Immature natural killer cell (primary cell): ENCODE results near the gene CPNE5. TPM values are rescaled to one million over a fixed set of nuclear protein-coding genes. Genes with fewer than 3 reads are reported as not detected.

Experiments used
- DNase-seq, 3 donors: peaks; one replicate each; pipeline ENCODE4 v3.0.0; 2022; ENCODE audit warnings: mixed read lengths in 1 of 3
- H3K27ac Mint-ChIP-seq, 6 donors: one replicate each; pipeline ENCODE4 v1.8.0; 2020; ENCODE audit warnings: mixed read lengths in 6 of 6, mild to moderate bottlenecking in 5 of 6, inconsistent platforms in 4 of 6, moderate library complexity in 3 of 6
- H3K27me3 Mint-ChIP-seq, 3 donors: one replicate each; pipeline ENCODE4 v1.8.0; 2020 to 2021; ENCODE audit warnings: low read depth in 3 of 3, mild to moderate bottlenecking in 3 of 3, mixed read lengths in 3 of 3, moderate library complexity in 3 of 3, inconsistent platforms in 1 of 3
- H3K36me3 Mint-ChIP-seq, 3 donors: one replicate each; pipeline ENCODE4 v1.8.0; 2020; ENCODE audit warnings: mixed read lengths in 3 of 3, inconsistent platforms in 2 of 3, mild to moderate bottlenecking in 2 of 3
- H3K4me1 Mint-ChIP-seq, 2 donors: one replicate each; pipeline ENCODE4 v1.8.0; 2020; ENCODE audit warnings: inconsistent platforms in 2 of 2, mild to moderate bottlenecking in 2 of 2, mixed read lengths in 2 of 2, moderate library complexity in 1 of 2
- H3K4me3 Mint-ChIP-seq, 5 donors: one replicate each; pipeline ENCODE4 v1.8.0; 2020; ENCODE audit warnings: mild to moderate bottlenecking in 5 of 5, mixed read lengths in 5 of 5, inconsistent platforms in 3 of 5, moderate library complexity in 3 of 5
- H3K9me3 Mint-ChIP-seq, 6 donors: one replicate each; pipeline ENCODE4 v1.8.0; 2020; ENCODE audit warnings: mild to moderate bottlenecking in 6 of 6, mixed read lengths in 6 of 6, inconsistent platforms in 4 of 6, moderate library complexity in 3 of 6
- polyA plus RNA-seq, 3 donors: library from polyadenylated mRNA; unstranded; fragments of 300-500 nt; fragmentation: Illumina TruSeq; gene quantifications; one replicate each; pipeline ENCODE4 v1.2.3, GENCODE V29; 2021

The CPNE5 gene
- polyA plus RNA-seq, 3 donors from 2014 or later: 0.29 to 0.52 (median 0.49) TPM

DNA sequence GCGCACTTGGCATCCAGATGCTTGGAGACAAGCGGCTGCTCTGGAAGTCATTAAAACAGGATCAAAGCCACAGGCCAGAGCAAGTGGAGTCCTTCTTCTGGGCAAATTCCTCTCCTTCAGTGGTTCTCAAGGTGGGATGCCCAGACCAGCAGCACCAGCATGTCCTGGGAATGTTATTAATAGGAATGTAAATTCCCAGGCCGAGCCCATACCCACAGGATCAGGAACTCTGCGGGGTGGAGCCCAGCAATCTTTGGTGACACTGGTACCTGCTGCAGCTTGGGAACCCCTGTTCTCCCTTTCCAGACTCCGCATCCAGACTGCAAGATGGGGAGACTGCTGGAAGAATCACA lies 44.6 kb downstream of the CPNE5 start:
- H3K27ac Mint-ChIP-seq: no peak overlapping the region
- no peaks in the 10 kb centered on the region for H3K4me1 Mint-ChIP-seq
- no peak overlapping the region for H3K4me3 Mint-ChIP-seq
- no peaks in the 10 kb centered on the region for H3K9me3 Mint-ChIP-seq
- H3K36me3 Mint-ChIP-seq: no peaks in the 10 kb centered on the region
- H3K27me3 Mint-ChIP-seq: peaks cover 2 to 17% (median 5%) of the 10 kb centered on the region in 3 donors
- no peak for DNase-seq

DNA sequence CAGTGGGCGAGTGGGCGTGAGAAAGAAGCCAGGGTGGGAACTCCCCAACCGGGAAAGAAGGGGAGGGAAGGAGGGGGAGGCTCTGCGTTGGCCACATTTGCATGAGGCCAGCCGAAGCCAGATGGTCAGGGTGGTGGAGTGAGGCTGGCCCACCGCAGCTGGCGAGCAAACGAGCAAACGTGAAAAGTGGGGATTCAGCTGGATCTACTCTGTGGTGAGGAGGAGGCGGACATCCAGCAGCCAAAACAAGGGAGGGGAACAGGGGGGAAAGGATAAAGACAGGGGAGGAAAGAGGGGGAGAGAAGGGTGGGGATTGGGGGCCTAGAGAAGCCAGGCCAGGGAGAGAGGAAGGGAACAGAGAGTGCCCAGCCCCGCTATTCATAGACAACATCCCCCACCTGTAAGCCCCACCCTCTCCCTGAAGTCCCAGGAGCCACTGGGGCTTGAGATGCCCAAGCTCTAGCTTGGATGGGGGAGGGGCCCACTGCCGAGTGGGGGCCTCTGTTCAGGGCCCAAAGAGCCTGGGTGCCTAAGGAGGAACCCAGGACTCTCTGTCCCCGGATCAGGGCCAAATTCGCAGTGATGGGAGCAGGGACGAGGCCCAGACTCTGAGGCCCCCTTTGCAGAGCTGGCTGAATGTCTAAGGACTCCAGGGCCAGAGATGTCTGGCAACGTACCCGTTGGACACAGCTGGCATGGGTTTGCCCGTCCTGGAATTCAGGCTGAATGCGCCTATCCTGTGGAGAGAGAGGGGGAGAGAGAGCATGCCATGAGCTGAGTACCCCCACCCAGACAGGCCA lies 45.1 kb downstream of the CPNE5 start:
- Mint-ChIP-seq H3K4me3 (no peak overlapping the region), H3K4me1 (no peaks in the 10 kb centered on the region), H3K27ac (no peak overlapping the region), H3K36me3 (no peaks in the 10 kb centered on the region), H3K9me3 (no peaks in the 10 kb centered on the region), H3K27me3 (peaks cover 4 to 17% (median 5%) of the 10 kb centered on the region in 3 donors)
- DNase-seq: no peak

DNA sequence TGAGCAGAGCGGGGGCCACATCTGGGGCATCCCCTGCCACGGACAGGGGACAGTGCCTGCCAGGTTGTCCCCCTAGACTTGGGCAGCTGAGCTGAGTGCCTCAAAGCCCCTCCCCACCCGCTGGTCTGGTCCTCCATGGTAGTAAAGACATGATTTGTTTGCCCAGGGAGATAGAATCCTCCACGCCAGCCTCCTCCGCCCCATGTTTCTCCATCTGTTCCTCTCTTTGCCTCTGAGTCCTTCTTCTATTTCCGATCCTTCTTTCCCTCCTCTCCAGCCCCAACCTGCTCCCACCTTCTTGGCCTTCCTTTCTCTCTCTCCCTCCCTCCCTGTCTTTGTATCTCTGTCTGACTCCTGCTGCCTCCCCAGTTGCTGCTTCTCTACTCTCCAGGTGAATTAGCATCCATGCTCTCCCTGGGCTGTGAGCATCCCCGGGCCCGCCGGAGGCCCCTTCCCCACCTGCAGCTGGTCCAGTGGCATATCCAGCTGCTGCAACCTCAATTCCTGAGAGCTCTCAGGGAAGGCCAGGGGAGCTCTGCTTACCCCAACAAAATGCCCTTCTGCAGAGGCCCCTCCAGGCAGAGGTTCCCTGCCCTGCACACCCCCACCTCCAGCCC lies 45.8 kb downstream of the CPNE5 start:
- H3K4me1 Mint-ChIP-seq: no peaks in the 10 kb centered on the region
- peaks cover 4 to 20% (median 5%) of the 10 kb centered on the region in 3 donors for H3K27me3 Mint-ChIP-seq
- no peak overlapping the region for H3K4me3 Mint-ChIP-seq
- no peak overlapping the region for H3K27ac Mint-ChIP-seq
- H3K9me3 Mint-ChIP-seq: no peaks in the 10 kb centered on the region
- H3K36me3 Mint-ChIP-seq: no peaks in the 10 kb centered on the region
- DNase-seq: no peak

DNA sequence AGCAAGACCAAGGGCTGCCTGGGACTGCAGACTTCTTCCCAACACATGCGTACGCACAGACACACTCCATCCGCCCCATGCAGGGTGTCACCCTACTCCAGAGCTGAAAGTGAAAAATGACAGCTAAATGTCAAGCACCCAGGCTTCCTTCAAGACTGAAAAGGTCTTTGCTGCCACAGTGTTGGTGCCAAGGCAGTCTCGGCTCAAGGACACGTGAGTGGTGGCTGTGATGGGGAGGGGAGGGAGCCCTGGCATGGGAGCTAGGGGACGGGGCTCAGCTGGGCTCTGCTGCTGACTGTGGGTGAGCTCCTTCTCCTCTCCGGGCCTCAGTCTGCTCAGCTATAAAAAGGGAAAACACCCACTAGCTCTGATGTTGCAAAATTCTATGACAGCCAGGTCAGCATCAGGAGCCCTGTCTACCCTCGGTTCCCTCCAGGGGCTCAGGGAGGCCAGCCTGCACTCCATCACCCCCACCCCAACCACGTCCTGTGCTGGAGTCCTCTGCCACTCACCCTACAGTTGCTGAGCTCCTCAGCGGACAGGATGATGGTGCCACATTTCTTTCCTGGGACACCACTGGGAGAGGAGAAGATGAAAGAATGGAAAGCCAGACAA lies 47.6 kb downstream of the CPNE5 start:
- no peaks in the 10 kb centered on the region for H3K4me1 Mint-ChIP-seq

DNA sequence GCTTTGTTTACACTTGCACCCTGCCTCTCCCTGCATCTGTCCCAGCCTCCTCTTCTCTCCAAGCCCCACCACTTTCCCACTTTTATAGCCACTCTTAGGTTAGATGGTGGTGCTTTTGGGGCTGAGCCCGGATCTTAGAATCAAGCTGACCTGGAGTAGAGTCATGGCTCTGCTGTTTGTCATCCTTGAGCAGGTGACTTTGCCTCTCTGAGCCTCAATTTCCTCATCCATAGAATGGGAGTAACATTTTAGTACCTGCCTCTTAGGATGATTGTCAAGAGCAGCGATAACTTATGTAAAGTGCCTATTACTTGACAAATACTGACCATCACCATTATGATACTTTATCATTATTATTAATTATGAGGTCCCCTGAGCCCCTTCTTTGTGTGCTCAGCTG lies 48.2 kb downstream of the CPNE5 start:
- no peak for DNase-seq
- no peaks in the 10 kb centered on the region for H3K4me1 Mint-ChIP-seq
- no peaks in the 10 kb centered on the region for H3K36me3 Mint-ChIP-seq
- H3K27me3 Mint-ChIP-seq: peaks cover 5 to 20% (median 6%) of the 10 kb centered on the region in 3 donors
- H3K27ac Mint-ChIP-seq: no peak overlapping the region
- H3K4me3 Mint-ChIP-seq: no peak overlapping the region
- no peaks in the 10 kb centered on the region for H3K9me3 Mint-ChIP-seq

More for the DNA sequence above, 47.6 kb downstream of the CPNE5 start:
- Mint-ChIP-seq H3K4me3 (no peak overlapping the region), H3K36me3 (no peaks in the 10 kb centered on the region), H3K27ac (no peak overlapping the region), H3K9me3 (no peaks in the 10 kb centered on the region), H3K27me3 (peaks cover 5 to 20% (median 6%) of the 10 kb centered on the region in 3 donors)
- DNase-seq: no peak

DNA sequence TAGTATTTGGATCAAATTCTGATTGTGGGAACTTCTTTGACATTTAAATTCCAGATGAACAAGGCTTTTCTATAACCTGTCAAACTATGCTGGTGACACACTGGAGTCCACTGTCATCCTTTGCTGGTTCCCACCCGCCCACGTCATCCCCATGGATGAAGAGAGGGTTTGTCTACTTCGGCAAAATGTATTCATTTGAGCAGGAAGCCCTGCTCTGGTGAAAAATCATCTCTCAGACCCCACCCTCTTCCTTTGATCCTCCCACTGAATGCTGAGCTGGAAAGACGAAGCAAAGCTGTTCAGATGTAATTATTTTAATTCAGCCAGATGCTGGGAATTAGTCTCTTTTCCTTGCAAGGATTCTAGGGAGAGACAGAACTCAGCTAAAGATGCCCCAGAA lies 50.5 kb downstream of the CPNE5 start:
- Mint-ChIP-seq H3K27ac (no peak overlapping the region), H3K4me3 (no peak overlapping the region), H3K4me1 (no peaks in the 10 kb centered on the region), H3K36me3 (no peaks in the 10 kb centered on the region), H3K27me3 (peaks cover 5 to 20% (median 6%) of the 10 kb centered on the region in 3 donors), H3K9me3 (no peaks in the 10 kb centered on the region)
- DNase-seq: no peak

DNA sequence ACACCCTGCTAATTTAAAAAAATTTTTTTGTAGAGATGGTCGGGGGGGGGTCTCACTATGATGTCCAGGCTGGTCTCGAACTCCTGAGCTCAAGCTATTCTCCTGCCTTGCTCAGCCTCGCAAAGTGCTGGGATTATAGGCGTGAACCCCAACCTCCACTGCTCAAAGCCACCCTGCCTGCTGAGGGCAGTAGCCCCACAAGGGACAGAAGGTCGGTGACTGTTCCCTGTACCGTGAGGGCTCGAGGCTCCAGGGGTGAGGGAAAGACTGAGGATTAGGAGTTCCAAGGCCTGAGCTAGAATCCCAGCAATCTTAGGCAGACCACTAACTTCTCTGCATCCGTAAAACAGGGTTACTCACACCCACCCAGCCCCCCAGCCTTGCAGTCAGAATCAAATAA lies 51.1 kb downstream of the CPNE5 start:
- Mint-ChIP-seq H3K36me3 (no peaks in the 10 kb centered on the region), H3K27ac (no peak overlapping the region), H3K4me1 (no peaks in the 10 kb centered on the region), H3K4me3 (no peak overlapping the region), H3K9me3 (no peaks in the 10 kb centered on the region), H3K27me3 (peaks cover 5 to 16% (median 6%) of the 10 kb centered on the region in 3 donors)
- no peak for DNase-seq

DNA sequence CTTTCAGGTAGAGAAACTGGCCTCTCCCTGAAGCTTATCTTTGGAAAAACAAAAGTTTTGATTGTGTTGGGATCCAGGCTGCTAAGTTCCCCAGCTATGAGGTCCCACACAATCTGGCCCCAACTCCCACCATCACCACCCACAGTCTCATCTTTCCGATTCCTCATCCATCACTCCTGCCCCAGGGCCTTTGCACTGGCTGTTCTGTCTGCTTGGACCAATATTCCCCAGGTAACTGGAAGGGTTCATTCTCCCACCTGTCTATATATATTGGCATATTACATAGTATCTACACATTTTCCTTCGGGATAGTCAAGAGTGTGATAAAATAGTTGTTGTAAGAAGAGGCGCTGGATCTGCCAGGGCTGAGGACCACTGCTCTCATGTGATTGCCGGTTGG lies 52.0 kb downstream of the CPNE5 start:
- peaks cover 0 to 4% of the 10 kb centered on the region in 2 donors for H3K4me1 Mint-ChIP-seq
- no peak overlapping the region for H3K27ac Mint-ChIP-seq
- peaks cover 5 to 11% (median 7%) of the 10 kb centered on the region in 3 donors for H3K27me3 Mint-ChIP-seq
- no peaks in the 10 kb centered on the region for H3K9me3 Mint-ChIP-seq
- no peak for DNase-seq
- H3K4me3 Mint-ChIP-seq: no peak overlapping the region
- no peaks in the 10 kb centered on the region for H3K36me3 Mint-ChIP-seq

DNA sequence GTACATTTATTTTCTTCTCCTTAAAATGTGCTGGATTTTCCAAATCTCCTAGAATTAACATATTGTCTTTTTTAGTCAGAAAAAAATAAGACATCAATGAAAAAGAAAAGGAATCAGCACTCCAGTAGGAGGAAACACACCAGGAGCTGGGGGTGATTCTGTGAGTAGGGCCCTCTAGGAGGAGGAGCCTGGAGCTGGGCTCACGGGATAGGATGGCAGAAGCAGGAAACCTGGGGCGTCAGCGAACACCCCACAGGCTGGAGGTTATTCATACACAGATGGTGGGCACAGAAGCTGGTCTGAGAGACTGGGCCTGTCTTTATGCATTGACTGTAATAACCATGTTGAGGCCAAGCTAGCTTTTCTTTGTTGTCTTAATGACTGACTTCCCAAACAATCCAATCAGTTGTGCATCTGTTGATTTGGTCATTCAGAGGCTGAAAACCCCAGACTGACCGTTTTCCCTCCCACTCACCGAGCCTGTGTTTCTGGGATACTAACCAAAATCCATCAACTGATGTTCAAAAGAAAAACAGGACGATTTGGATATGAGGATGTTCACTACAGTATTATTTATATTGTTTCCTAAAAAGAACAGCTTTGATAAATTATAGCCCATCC lies 53.1 kb downstream of the CPNE5 start:
- H3K4me1 Mint-ChIP-seq: peaks cover 0 to 4% of the 10 kb centered on the region in 2 donors
- H3K27ac Mint-ChIP-seq: no peak overlapping the region
- DNase-seq: no peak
- peaks cover 5 to 7% (median 6%) of the 10 kb centered on the region in 3 donors for H3K27me3 Mint-ChIP-seq
- no peak overlapping the region for H3K4me3 Mint-ChIP-seq
- no peaks in the 10 kb centered on the region for H3K36me3 Mint-ChIP-seq
- H3K9me3 Mint-ChIP-seq: no peaks in the 10 kb centered on the region

DNA sequence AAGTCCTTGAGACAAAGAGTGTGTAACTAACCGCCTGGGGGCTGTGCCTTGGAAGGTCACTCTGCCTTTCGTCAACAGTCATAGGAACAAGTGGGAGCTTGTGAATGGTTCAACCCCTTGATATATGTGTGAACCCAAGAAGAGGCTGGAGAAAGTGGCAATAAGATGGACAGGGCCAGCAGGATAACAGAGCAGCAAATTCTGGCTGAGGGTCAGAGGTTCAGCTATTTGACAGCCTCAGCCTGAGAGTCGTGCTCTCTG lies 54.9 kb downstream of the CPNE5 start:
- H3K36me3 Mint-ChIP-seq: no peaks in the 10 kb centered on the region
- peaks cover 0 to 5% (median 3%) of the 10 kb centered on the region in 3 donors for H3K27me3 Mint-ChIP-seq
- DNase-seq: no peak
- no peak overlapping the region for H3K4me3 Mint-ChIP-seq
- no peak overlapping the region for H3K27ac Mint-ChIP-seq
- no peaks in the 10 kb centered on the region for H3K9me3 Mint-ChIP-seq
- peaks cover 1 to 11% of the 10 kb centered on the region in 2 donors for H3K4me1 Mint-ChIP-seq

DNA sequence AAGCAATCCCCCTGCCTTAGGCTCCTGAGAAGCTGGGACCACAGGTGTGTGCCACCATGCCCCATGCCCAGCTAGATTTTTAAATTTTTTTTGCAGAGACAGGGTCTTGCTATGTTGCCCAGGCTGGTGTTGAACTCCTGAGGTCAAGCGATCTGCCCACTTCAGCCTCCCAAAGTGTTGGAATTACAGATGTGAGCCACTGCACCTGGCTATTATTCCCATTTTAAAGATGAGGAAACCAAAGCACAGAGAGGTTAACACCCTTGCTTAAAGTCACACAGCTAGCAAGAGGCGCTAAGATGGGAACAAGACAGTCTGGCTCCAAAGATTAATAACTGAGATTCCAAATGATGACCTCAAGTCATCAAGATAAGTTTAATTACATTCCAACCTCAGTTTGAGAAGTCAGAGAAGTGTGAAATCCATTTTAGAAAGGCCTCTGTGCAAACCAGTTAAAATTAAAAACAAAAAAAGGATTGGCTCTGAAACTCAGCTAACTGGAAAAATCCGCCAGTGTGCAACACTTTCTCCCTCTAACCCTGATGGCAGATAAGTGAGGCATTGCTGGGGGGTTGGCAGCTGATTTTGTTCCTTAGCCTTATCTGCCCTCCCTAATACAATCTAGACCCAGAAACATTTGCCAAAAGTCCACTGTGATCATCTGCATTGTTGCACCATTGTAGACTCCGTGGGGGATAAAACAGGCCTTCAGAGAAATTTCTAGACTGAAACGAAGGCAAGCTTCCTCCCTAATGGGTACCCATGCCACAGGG lies 55.5 kb downstream of the CPNE5 start:
- H3K4me1 Mint-ChIP-seq: peaks cover 7 to 16% of the 10 kb centered on the region in 2 donors
- no peaks in the 10 kb centered on the region for H3K36me3 Mint-ChIP-seq
- no peaks in the 10 kb centered on the region for H3K9me3 Mint-ChIP-seq
- H3K27ac Mint-ChIP-seq: no peak overlapping the region
- no peak for DNase-seq
- H3K27me3 Mint-ChIP-seq: peaks cover 0 to 8% (median 2%) of the 10 kb centered on the region in 3 donors
- no peak overlapping the region for H3K4me3 Mint-ChIP-seq

DNA sequence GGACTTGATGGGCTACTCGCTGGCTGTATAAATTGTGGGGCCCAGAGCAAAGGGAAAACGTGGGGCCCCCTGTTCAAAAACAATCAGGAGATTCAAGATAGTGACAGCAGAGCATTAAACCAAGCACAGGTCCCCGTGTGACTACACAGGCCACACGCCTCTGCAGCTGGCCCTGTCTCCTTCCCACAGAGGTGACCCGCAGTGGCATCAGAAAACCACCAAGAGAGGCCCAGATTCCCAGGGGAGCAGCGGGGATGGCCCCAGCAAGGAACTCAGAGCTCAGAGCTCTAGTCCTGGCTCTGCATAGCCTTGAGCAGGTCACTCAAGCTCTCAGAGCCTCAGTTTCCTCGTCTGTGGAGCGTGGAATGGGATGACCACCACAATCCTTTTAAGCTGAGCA lies 57.6 kb downstream of the CPNE5 start:
- Mint-ChIP-seq H3K36me3 (no peaks in the 10 kb centered on the region), H3K27ac (no peak overlapping the region), H3K27me3 (peaks cover 0 to 6% (median 4%) of the 10 kb centered on the region in 3 donors), H3K4me3 (no peak overlapping the region), H3K9me3 (no peaks in the 10 kb centered on the region), H3K4me1 (peaks cover 18 to 22% of the 10 kb centered on the region in 2 donors)
- no peak for DNase-seq

DNA sequence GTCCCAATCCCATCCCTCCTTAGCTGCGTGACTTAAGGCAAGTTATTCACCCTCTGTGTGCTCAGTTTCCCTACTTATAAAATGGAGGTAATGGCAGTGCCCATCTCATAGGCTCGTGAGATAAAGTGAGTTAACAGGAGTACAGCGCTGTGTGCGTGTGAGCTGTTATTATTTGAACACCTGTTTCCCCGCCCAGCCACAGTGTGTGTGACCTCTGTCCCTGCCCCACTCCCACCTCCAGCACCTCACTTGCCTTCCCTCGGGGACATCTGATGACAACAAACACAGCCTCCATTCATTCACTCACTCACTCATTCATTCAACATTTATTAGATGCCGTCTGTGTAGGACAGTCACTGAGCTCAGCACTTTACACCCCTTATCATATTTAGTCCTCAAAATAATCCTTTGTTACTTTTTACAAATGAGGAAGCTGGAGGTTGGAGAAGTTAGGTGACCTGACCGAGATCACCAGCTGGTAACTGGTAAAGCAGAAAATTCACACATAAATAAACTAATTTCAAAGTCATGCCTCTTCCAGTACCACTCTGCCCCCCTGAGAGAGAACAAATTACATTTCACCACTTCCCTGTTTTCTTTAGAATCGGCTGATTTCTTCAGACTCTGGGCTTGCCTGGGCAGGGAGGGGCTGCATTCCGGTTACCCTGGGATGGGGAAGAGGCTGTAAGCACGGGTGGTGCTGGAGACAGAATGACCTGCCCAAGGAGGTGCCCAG lies 58.6 kb downstream of the CPNE5 start:
- no peak for DNase-seq

More for the DNA sequence above, 58.6 kb downstream of the CPNE5 start:
- peaks cover 0 to 7% (median 4%) of the 10 kb centered on the region in 3 donors for H3K27me3 Mint-ChIP-seq
- H3K27ac Mint-ChIP-seq: peak overlapping the region in 3 of 6 donors; percentile 1 to 71 (median 70)
- H3K4me1 Mint-ChIP-seq: peaks cover 19 to 22% of the 10 kb centered on the region in 2 donors
- no peaks in the 10 kb centered on the region for H3K36me3 Mint-ChIP-seq
- H3K4me3 Mint-ChIP-seq: no peak overlapping the region
- H3K9me3 Mint-ChIP-seq: no peaks in the 10 kb centered on the region
